T47D (cell line): ENCODE data around the gene MRPL3.

Source experiments
- DNase-seq, 2 experiments: peaks; one replicate each; pipeline versions ENCODE4 v3.0.0 to v3.0.0-alpha.2; 2011 to 2012; ENCODE audit warnings: low read depth in 1 of 2, low spot score in 1 of 2
- JUND ChIP-seq: IDR thresholded peaks from 2 replicates; pipeline ENCODE4 v1.6.1; 2012; ENCODE audit warnings: low read depth
- in situ Hi-C: cut with HindIII; loops from 2 replicates; pipeline ENCODE4 v1.10.0; 2016; ENCODE audit warnings: low sequenced_read_pairs, low pct_unique_long_range_greater_than_20kb

MRPL3 gene

GRCh38 chr3:131502530-131503319 is at the start of gene MRPL3:
Gene MRPL3, minus strand, starts transcription at chr3:131502971. Its CDS starts 150 bp downstream, at chr3:131502821.
- TF ChIP-seq JUND = no peak
- in situ Hi-C loops = no loop called here
- peak; percentile 73 to 93 for DNase-seq

- no peak for TF ChIP-seq JUND
- in situ Hi-C loops = no loop called here
- no peak for DNase-seq
Observed at GRCh38 chr3:131551761-131552160, 49.0 kb upstream of the MRPL3 start.

- no peak for TF ChIP-seq JUND
- DNase-seq = no peak
- in situ Hi-C loops = no loop called here
Observed at GRCh38 chr3:131550562-131551465, 48.0 kb upstream of the MRPL3 start.

- TF ChIP-seq JUND = no peak
- in situ Hi-C loops = no loop called here
- DNase-seq = no peak
Observed at GRCh38 chr3:131549340-131549739, 46.6 kb upstream of the MRPL3 start.

GRCh38 chr3:131547585-131547984 is 44.8 kb upstream of the MRPL3 start:
- DNase-seq = no peak
- in situ Hi-C loops = no loop called here
- no peak for TF ChIP-seq JUND

GRCh38 chr3:131546441-131546840 is 43.7 kb upstream of the MRPL3 start:
- in situ Hi-C loops = no loop called here
- no peak for TF ChIP-seq JUND
- DNase-seq = no peak

- in situ Hi-C loops = no loop called here
- TF ChIP-seq JUND = no peak
- no peak for DNase-seq
Observed at GRCh38 chr3:131544557-131544956, 41.8 kb upstream of the MRPL3 start.

GRCh38 chr3:131543714-131544113 is 40.9 kb upstream of the MRPL3 start:
- peak in 1 of 2 experiments; percentile 31 for DNase-seq
- in situ Hi-C loops = no loop called here
- no peak for TF ChIP-seq JUND

- TF ChIP-seq JUND = no peak
- in situ Hi-C loops = no loop called here
- DNase-seq = no peak
Observed at GRCh38 chr3:131541288-131541687, 38.5 kb upstream of the MRPL3 start.

GRCh38 chr3:131540821-131541220 is 38.0 kb upstream of the MRPL3 start:
- in situ Hi-C loops = no loop called here

GRCh38 chr3:131540143-131540542 is 37.4 kb upstream of the MRPL3 start:
- no peak for TF ChIP-seq JUND
- DNase-seq = no peak
- in situ Hi-C loops = no loop called here

More at GRCh38 chr3:131540821-131541220, 38.0 kb upstream of the MRPL3 start:
- DNase-seq = no peak
- no peak for TF ChIP-seq JUND

- in situ Hi-C loops = no loop called here
- no peak for TF ChIP-seq JUND
- no peak for DNase-seq
Observed at GRCh38 chr3:131538968-131539367, 36.2 kb upstream of the MRPL3 start.

GRCh38 chr3:131537531-131537930 is 34.8 kb upstream of the MRPL3 start:
- in situ Hi-C loops = no loop called here
- no peak for DNase-seq
- TF ChIP-seq JUND = no peak
